OCI-LY7 (cell line): Measurements from ENCODE around the gene SEC31A. TPM values are rescaled to one million over a fixed set of nuclear protein-coding genes. Genes with fewer than 3 reads are reported as not detected.

Experiments used
- BruUV-seq: library from RNA; stranded (reverse); fragments of 400-500 nt; replicated peaks from 2 replicates; lab custom pipeline; 2021; lab: Mats Ljungman, UMichigan
- CTCF ChIA-PET: fragments of 300-600 bp; sonication (Branson Sonifier 250); formaldehyde crosslinking; loops from one replicate; lab custom pipeline; 2022; ENCODE audit warnings: antibody characterized with exemption; ENCODE audit not compliant: unreplicated experiment; lab: Charles Lee
- POLR2A ChIA-PET: fragments of 300-600 bp; sonication (Branson Sonifier 250); formaldehyde crosslinking; loops from one replicate; lab custom pipeline; 2022; ENCODE audit warnings: antibody characterized with exemption; lab: Charles Lee
- DNase-seq: peaks from one replicate; pipeline ENCODE4 v3.0.0-alpha.2; 2015; ENCODE audit warnings: low spot score
- H2AFZ ChIP-seq: fragments of 200-600 bp; sonication (generic), shearing (Covaris generic); 2 replicates; pipeline ENCODE4 v1.6.1; 2014; ENCODE audit warnings: mild to moderate bottlenecking, antibody characterized with exemption, low read length, moderate library complexity
- H3K27ac ChIP-seq: fragments of 200-600 bp; sonication (generic); 2 replicates; pipeline ENCODE4 v1.5.1; 2014; ENCODE audit warnings: mixed run types, low read depth, mild to moderate bottlenecking, moderate library complexity, low read length, inconsistent platforms; ENCODE audit not compliant: poor library complexity, severe bottlenecking
- H3K36me3 ChIP-seq: fragments of 200-600 bp; sonication (generic); 2 replicates; pipeline ENCODE4 v1.6.1; 2014; ENCODE audit warnings: mild to moderate bottlenecking, antibody characterized with exemption, low read length, moderate library complexity, mixed read lengths; ENCODE audit not compliant: insufficient read depth
- H3K4me1 ChIP-seq: fragments of 200-600 bp; sonication (generic); 2 replicates; pipeline ENCODE4 v1.5.1; 2014; ENCODE audit warnings: mild to moderate bottlenecking, low read length; ENCODE audit not compliant: insufficient read depth, poor library complexity, severe bottlenecking
- H3K4me2 ChIP-seq: fragments of 200-600 bp; sonication (generic); 2 replicates; pipeline ENCODE4 v1.6.1; 2014; ENCODE audit warnings: mild to moderate bottlenecking, low read length
- H3K4me3 ChIP-seq: fragments of 200-600 bp; sonication (generic); 2 replicates; pipeline ENCODE4 v1.5.1; 2014; ENCODE audit warnings: mild to moderate bottlenecking, low read depth, low read length; ENCODE audit not compliant: poor library complexity, severe bottlenecking
- H3K79me2 ChIP-seq: fragments of 200-600 bp; sonication (generic); 2 replicates; pipeline ENCODE4 v1.6.1; 2016; ENCODE audit warnings: low read depth, mild to moderate bottlenecking, low read length, moderate library complexity, mixed read lengths; ENCODE audit not compliant: insufficient read depth
- H3K9me2 ChIP-seq: fragments of 200-600 bp; sonication (generic); 2 replicates; pipeline ENCODE4 v1.6.1; 2016; ENCODE audit warnings: mild to moderate bottlenecking, low read length, mixed read lengths; ENCODE audit not compliant: insufficient read depth
- H3K9me3 ChIP-seq: fragments of 200-600 bp; sonication (generic); 2 replicates; pipeline ENCODE4 v1.6.1; 2014; ENCODE audit warnings: mild to moderate bottlenecking, mixed run types, low read length, mixed read lengths
- H4K20me1 ChIP-seq: fragments of 200-600 bp; sonication (generic); 2 replicates; pipeline ENCODE4 v1.6.1; 2014; ENCODE audit warnings: mild to moderate bottlenecking, antibody characterized with exemption, low read length, moderate library complexity, mixed read lengths; ENCODE audit not compliant: insufficient read depth
- CTCF ChIP-seq: fragments of 200-600 bp; sonication (generic); conservative IDR thresholded peaks from 2 replicates; pipeline ENCODE4 v1.5.1; 2014; ENCODE audit warnings: mild to moderate bottlenecking, antibody characterized with exemption, low read length, moderate library complexity, mixed read lengths
- EZH2phosphoT487 ChIP-seq: fragments of 200-600 bp; sonication (generic); IDR thresholded peaks from 2 replicates; pipeline ENCODE4 v1.6.1; 2018; ENCODE audit warnings: low read depth, borderline replicate concordance, mild to moderate bottlenecking, mixed run types, antibody characterized with exemption, low read length, moderate library complexity, mixed read lengths
- intact Hi-C: fragments of 100-400 bp; cut with micrococcal nuclease; formaldehyde crosslinking; loops from one replicate; pipeline ENCODE4 v1.10.0; 2022; ENCODE audit not compliant: unreplicated experiment
- total RNA-seq, 2 experiments: library from RNA; depleted of rRNA in 1 of 2; stranded (reverse); fragments of >200 nt in 1 of 2; shearing (Covaris generic) in 1 of 2; gene quantifications; 2 replicates each; pipeline ENCODE4 v1.2.3, GENCODE V29; 2014 to 2022

The SEC31A gene
- total RNA-seq, 2 experiments from 2014 or later = 93.4 to 135 TPM

DNA sequence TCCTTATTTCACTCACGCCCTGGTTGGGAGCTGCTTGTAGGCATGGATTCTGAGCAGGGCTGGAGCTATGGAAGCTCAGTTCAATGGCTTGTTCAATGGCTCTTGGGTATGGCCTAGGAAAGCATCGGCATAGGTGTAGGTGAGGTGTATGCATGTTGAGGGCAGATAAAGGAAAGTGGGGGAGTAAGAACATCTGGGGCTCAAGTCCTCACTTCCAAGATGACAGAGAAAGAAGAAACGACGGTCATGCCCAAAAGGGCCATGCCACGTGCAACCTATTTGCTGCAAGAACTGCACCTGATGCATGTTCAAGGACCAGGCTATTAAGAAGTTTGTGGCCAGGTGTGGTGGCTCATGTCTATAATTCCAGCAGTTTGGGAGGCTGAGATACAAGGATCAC, 115.7 kb downstream of the SEC31A start:
- H3K27ac ChIP-seq = no peak overlapping the region
- H3K79me2 ChIP-seq = no peaks in the 10 kb centered on the region
- no peak overlapping the region for H3K4me2 ChIP-seq
- DNase-seq = no peak
- H4K20me1 ChIP-seq = no peaks in the 10 kb centered on the region
- no peaks in the 10 kb centered on the region for H3K36me3 ChIP-seq
- H3K4me3 ChIP-seq = no peak overlapping the region
- H3K9me2 ChIP-seq = no peaks in the 10 kb centered on the region
- no TSS peak for BruUV-seq
- intact Hi-C loops = no loop called here
- ChIA-PET POLR2A (interaction anchor here (0.6 to 1.0 kb wide), 2 partner anchors 10 to 659 kb away, joined by 3 read pairs; no protein-coding TSS in a partner anchor), CTCF (no interaction called here)
- no peaks in the 10 kb centered on the region for H3K4me1 ChIP-seq
- no peaks in the 10 kb centered on the region for H3K9me3 ChIP-seq
- no peak overlapping the region for H2AFZ ChIP-seq
- TF ChIP-seq CTCF (no peak), EZH2phosphoT487 (no peak)

DNA sequence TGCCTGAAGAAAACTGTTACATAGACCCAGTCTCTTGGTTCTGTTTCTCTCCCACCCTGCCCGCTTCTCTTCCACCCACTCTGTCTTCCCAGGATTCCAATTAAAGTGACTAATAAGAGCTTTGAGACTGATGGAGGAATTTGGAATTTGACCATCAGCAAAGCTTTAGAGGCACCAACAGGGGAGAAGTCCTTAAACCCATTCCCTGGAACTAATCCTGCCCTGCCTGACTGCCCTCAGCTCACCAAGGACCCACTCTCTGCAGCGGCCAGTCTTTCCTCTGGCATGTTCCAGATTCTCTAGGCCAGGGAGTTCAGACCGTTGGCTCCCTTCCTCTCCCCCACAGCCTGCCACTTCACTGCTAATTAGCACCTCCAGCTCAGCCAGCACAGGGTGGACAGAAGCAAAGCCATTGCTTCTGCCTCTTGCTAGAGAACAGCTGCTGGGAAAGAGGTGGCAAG, 116.2 kb downstream of the SEC31A start:
- intact Hi-C loops = no loop called here
- no peaks in the 10 kb centered on the region for H3K79me2 ChIP-seq
- no peaks in the 10 kb centered on the region for H3K9me3 ChIP-seq
- POLR2A ChIA-PET = interaction anchor here (1.0 kb wide), 1 partner anchor 10 kb away, joined by 3 read pairs; no protein-coding TSS in a partner anchor
- no peak for DNase-seq
- no peak overlapping the region for H3K4me3 ChIP-seq
- no peak overlapping the region for H3K4me2 ChIP-seq
- H2AFZ ChIP-seq = no peak overlapping the region
- TF ChIP-seq EZH2phosphoT487 (no peak), CTCF (no peak)
- no peaks in the 10 kb centered on the region for H3K36me3 ChIP-seq
- CTCF ChIA-PET = no interaction called here
- no peaks in the 10 kb centered on the region for H4K20me1 ChIP-seq
- no TSS peak for BruUV-seq
- H3K27ac ChIP-seq = no peak overlapping the region
- H3K4me1 ChIP-seq = no peaks in the 10 kb centered on the region
- no peaks in the 10 kb centered on the region for H3K9me2 ChIP-seq

DNA sequence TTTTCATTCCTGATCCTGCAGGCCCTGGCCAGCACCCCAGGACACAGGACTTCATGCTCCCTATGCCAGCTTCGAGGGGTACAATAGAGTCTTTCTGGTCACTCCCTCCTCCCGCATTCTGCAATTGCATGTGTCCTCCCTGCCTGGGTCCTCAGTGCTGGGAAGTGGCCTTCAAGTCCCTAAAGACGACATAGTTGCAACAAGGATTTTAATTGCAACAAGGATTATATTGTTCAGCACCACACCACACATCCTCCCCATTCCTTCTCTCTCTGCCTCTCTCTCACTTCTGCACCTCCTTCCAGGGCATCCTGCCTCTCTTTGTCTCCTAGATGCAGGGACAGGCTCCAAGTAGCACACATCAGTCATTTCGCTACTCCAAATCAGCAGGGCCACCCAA, 117.9 kb downstream of the SEC31A start:
- Histone ChIP-seq H3K79me2 (no peaks in the 10 kb centered on the region), H3K4me2 (no peak overlapping the region), H3K9me2 (no peaks in the 10 kb centered on the region), H3K36me3 (no peaks in the 10 kb centered on the region), H3K27ac (no peak overlapping the region), H3K4me3 (no peak overlapping the region), H2AFZ (no peak overlapping the region), H3K9me3 (no peaks in the 10 kb centered on the region), H3K4me1 (no peaks in the 10 kb centered on the region), H4K20me1 (no peaks in the 10 kb centered on the region)
- no TSS peak for BruUV-seq
- DNase-seq = no peak
- intact Hi-C loops = no loop called here
- ChIA-PET CTCF (no interaction called here), POLR2A (interaction anchor here (0.5 kb wide), 1 partner anchor 769 kb away, joined by 3 read pairs; no protein-coding TSS in a partner anchor)
- TF ChIP-seq CTCF (no peak), EZH2phosphoT487 (no peak)
